HG03060 (cell line): ENCODE results near the gene PNPLA7.
"Not testable (repeated sequence)": the region's sequence is repeated elsewhere in the genome, so short reads cannot be mapped to it uniquely, and the experiment has no call there.

Experiments used
- ATAC-seq: cut with Tn5 transposase; IDR thresholded peaks from one replicate; pipeline ENCODE4 v1.9.1; 2021; ENCODE audit warnings: low read depth, moderate number of reproducible peaks; ENCODE audit not compliant: unreplicated experiment

The PNPLA7 gene

DNA sequence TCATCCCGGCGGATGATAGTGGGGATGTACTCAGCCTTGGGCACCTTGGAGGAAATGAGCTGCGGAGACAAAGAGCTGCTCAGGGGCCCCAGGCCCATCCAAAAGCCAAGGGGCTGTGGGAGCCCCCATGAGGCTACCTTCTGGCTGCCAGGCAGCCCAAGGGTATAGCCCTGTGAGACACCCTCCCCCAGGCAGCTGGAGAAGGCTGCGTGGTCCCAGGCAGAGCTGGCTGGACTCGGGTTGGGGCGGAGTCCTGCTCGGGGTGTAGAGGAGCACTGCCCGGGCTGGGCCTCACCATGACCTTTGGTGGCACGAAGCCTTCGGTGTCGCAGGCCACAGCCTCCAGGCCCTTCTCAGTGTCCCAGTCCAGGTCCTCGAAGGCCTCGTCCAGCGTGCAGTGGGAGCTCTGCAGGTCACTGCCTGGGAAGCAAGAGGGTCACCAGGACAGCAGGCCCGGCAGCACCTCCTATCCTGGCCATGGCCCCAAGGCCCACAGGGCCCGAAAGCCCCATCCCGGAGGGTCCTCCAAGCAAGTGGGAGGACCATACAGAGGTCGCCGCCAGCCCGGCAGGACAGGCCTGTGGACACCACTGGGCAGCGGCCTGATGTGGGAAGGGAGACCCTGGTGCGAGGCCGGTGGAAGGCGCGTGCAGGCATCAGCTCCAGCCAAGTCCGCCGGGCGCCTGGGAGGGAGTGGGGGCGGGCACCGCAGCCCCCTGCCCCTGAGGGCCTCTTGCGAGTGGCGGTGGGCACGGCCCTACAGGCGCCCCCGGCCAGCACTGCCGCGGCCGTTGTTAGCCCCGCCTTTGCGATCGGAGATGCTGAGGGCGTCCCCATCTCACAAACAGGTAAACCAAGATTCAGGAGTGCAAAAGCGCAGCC lies 97.2 kb downstream of the PNPLA7 start:
- no peak for ATAC-seq

DNA sequence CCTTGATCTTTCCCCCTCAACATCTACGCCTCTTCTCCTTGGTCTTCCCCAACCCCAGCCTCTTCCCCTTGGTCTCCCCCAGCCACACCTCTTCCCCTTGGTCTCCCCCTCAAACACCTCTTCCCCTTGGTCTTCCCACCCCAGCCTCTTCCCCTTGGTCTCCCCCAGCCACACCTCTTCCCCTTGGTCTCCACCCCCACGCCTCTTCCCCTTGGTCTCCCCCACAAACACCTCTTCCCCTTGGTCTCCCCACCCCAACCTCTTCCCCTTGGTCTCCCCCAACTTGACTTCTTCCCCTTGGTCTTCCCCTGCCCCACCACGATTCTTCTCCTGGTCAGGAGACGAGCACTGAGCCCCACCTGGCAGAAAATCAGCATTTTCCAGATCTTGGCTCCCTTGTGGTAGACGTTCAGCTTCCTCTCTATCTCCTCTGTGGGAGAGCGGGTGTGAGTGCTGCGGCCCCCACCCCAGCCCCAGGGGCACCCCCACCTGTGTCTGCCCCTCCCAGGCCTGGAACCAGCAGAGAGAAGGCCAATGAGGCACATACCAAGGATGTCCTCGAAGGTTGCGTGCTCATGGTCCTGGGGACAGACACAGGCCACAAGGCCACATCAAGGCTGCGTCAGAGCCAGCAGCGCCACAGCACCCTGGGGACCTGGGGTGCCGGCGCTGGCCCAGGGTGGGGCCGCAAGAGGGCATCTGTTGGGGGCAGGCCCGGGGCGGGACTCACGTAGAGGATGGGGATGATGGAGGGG lies 98.0 kb downstream of the PNPLA7 start:
- ATAC-seq: no peak

DNA sequence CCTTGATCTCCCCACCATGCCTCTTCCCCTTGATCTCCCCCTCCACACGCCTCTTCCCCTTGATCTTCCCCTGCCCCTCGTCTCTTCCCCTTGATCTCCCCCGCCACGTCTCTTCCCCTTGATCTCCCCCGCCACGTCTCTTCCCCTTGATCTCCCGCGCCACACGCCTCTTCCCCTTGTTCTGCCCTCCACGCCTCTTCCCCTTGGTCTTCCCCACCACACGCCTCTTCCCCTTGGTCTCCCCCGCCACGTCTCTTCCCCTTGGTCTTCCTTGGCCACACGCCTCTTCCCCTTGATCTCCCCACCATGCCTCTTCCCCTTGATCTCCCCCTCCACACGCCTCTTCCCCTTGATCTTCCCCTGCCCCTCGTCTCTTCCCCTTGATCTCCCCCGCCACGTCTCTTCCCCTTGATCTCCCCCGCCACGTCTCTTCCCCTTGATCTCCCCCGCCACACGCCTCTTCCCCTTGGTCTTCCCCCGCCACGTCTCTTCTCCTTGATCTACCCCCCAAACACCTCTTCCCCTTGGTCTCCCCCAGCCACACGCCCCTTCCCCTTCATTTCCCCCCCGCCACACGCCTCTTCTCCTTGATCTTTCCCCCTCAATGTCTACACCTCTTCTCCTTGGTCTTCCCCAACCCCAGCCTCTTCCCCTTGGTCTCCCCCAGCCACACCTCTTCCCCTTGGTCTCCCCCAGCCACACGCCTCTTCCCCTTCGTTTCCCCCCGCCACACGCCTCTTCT lies 98.8 kb downstream of the PNPLA7 start:
- not testable (repeated sequence) for ATAC-seq

DNA sequence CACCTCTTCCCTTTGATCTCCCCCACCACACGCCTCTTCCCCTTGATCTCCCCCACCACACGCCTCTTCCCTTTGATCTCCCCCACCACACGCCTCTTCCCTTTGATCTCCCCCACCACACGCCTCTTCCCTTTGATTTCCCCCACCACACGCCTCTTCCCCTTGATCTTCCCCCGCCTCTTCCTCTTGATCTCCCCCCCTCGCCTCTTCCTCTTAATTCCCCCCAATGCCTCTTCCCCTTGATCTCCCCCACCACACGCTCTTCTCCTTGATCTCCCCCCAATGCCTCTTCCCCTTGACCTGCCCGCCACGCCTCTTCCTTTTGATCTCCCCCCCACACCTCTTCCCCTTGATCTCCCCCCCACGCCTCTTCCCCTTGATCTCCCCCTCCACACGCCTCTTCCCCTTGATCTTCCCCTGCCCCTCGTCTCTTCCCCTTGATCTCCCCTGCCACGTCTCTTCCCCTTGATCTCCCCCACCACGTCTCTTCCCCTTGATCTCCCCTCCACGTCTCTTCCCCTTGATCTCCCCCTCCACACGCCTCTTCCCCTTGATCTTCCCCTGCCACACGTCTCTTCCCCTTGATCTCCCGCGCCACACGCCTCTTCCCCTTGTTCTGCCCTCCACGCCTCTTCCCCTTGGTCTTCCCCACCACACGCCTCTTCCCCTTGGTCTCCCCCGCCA lies 99.5 kb downstream of the PNPLA7 start:
- not testable (repeated sequence) for ATAC-seq

DNA sequence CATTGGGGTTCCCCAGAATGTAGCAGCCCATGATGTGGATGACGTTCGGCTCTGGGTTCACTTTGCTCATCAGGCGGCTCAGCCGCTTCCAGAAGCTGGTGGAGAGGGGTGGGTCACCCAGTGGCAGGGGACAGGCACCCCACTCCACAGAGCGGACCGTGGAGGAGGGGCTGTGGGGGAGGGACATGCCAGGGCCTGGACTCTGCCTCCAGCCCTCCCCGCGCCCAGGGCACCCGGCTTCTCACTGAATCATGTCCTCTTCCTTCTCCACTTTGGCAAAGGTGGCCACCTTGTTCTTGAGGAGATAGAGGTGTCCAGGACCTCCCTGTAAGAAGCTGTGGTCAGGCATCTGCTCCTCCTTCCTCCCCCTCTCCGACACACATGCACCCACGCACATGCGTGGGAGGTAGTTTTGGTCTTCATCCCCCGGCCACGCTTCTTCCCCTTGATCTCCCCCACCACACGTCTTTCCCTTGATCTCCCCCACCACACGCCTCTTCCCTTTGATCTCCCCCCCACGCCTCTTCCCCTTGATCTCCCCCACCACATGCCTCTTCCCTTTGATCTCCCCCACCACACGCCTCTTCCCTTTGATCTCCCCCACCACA lies 100.2 kb downstream of the PNPLA7 start:
- ATAC-seq: no peak

DNA sequence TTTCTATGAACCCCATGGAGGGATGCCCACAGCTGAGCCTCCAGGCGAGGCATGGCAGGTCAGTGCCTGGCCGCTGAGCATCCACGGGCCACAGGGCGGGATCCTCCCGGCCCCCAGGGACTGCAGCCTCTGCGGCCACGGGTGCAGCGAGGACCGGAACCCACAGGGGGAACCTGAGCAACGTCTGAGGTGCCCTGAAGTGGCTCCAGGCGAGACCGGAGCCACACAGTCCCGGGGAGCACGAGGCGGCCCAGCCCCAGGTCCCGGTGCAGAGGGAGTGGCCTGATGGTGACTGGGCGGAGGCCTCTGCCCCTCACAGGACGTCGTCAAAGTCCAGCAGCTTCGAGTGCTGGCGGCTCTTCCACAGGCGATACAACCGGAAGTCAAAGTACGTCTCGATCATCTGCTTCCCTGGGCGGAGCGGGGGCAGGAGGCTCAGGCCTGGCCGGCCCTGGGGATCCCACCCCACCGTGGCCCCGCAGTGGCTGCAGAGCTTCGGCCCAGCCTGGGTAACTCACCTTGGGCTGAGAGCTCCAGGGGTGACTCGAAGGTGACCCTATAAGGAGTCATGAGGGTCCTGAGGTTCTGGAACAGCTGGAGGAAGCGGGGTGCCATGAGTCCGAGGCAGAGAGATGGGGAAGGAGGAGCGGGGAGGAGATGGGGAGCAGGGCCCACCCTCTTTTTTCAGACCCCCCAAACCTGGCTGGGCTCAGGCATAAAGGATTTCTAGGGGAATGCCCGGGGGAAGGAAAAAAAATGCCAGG lies 100.9 kb downstream of the PNPLA7 start:
- no peak for ATAC-seq

DNA sequence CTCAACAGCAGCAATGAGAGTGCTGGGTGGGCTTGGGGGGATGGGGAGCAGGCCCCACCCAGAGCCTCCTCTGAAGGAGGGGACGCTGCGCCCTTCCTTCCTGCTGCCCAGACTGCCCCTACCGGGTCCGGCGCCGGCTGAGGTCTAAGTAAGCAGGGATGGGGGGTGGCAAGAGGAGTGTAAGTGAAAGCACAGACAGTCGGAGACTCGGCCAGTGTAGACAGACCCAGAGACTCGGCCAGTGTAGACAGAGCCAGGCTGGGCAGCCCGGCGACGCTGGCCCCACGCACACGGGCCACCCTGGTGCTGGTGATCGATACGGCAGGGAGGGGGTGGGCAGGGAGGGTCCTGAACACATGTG lies 101.6 kb downstream of the PNPLA7 start:
- no peak for ATAC-seq

DNA sequence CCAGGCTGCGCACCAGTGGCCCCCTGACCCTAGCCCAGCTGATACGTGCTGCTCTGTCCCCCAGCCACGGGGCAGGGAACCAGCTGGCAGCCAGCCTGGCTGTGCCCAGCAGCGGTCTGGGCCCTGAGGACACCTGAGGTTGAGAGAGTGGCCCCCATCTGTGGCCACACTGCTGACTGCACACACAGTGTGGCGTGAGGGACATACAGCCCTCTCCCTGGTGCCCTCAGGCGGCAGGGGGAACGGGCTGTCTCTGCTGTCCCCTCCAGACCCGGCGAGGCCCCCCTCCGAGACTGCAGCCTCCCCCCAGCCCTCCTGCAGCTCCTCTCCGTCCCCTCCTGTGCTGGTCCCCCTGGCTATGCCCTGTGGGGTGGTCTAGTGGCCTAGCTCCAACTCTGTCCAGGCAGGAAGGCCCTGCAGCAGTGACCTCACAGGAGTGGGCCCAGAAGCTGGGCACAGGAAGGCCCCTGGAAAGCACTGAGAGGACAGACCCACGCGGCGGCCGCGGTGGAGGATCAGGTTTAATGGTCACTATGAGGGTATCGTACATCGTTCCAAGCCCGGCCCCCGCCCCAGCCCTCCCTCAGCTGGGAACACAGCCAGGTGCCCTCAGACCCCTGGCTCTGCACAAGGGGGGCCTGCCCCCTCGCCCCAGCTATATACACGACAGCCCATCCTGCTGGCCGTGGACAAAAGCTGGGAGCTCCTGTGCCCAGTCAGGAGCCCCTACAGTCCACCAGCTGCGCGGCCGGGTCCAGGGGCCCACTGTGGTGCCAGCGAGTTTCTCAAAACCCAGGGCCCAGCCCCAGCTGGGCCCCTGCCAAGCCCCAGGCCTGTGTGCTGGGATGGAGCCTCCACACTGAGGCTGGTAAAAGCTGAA lies 102.2 kb downstream of the PNPLA7 start:
- ATAC-seq: no peak

DNA sequence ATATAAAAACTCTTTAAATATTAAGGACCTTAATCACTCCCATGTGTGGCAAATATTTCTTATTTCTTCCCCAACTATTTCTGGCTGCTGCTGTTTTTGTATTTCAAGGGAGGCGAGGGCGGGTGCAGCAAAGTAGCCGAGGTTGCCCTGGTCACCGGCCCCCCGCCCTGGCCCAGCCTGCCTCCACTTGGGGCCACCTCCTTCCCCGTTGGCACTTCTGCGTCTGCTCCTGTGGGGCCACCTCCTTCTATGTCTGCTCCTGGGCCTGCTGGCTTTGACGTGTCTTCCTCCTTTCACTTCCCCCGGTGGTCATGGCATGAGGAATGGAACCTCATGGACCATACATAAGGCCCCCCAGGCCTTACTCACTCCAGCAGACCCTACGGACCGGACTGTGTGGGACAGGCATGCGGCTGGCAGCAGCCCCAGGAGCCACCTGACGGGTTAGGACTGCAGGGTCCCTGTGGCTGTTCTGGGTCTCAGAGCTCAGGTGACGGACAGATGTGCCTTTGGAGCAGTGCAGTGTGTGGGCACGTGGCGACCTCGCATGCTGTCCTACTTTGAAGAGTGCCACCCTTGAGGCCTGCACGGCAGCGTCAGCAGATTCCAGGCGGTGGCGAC lies 103.2 kb downstream of the PNPLA7 start:
- no peak for ATAC-seq

DNA sequence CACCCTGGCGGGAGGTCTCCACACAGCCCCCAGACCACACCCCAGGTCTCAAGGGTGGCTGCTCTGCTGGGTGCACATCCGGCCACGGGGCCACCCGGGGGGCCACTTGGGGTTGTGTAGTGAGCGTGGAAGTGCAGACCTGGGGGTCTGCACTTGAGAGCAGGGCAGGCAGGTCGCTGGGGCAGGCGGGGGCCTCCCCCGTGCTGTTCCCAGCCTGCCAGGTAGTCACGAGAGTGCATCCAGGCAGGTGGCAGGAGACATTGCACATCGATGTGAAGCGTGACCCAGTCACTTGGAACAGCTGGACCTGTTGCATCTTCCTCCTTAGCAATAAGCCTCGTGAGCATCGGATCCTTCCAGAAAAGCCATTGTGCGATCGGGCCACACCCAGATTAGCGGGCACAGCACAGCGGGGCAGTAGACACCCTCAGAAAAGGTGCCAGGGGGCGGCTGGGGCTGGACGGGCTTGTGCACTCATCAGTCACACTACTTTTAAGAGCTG lies 104.2 kb downstream of the PNPLA7 start:
- no peak for ATAC-seq

DNA sequence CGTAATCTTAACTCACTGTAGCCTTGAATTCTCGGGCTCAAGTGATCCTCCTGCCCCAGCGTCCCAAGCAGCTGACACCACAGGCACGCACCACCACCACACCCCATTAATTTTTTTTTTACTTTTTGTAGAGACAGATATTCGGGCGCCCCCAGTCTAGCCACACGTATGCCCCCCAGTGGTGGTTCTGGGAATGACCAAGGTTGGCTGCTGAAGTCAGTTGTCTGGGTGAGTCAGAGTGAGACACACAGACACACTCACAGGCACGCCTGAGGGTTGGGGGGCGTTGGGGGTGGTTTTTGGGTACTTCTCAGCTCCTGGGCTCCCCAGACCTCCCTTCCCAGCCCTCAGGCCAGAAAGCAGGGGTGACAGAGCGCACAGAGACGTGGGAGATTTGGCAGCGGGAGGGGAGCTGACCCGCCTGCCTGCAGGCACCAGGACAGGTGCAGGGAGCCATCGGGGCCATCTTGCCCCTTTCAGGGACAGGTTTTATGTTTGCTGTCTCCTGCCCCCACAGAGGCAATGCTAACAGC lies 104.9 kb downstream of the PNPLA7 start:
- ATAC-seq: no peak

DNA sequence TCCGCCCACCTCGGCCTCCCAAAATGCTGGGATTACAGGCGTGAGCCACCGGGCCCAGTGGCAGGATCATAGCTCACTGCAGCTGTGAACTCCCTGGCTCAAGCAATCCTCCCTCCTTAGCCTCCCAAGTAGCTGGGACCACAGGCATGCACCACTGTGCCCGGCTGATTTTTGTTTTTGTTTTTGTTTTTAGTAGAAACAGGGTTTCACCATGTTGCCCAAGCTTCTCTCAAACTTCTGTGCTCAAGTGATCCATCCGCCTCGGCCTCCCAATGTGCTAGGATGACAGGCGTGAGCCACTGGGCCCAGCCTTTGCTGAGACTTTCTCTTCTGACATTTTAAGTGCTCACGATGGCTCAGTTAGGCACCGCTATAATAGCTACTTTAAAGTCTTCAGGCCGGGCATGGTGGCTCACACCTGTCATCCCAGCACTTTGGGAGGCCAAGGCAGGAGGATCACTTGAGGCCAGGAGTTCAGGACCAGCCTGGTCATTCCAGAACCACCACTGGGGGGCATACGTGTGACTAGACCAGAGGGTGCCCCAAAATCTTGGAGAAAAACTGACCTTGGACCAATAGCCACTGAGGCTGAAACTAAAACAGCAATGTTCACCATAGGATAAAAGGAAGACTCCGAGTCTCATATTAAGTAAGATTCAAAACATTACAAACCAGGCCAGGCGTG lies 106.0 kb downstream of the PNPLA7 start:
- ATAC-seq: no peak

DNA sequence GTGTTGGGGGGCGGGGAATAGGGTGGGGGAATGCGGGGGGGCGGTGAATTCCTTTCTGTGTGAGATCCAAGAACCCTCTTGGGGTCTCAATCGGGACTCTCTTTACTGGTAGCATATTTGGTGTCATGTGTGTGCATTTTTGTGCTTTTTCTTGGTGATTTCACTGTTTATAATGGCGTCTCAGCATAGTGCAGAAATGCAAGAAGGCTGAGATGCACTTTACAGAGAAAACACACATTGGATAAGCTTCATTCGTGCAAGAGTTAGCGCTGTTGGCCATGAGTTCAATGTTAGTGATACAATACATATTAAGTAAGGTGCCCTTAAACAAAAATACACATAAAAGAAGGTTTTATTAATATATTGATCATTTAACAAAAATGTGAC lies 108.3 kb downstream of the PNPLA7 start:
- ATAC-seq: no peak

DNA sequence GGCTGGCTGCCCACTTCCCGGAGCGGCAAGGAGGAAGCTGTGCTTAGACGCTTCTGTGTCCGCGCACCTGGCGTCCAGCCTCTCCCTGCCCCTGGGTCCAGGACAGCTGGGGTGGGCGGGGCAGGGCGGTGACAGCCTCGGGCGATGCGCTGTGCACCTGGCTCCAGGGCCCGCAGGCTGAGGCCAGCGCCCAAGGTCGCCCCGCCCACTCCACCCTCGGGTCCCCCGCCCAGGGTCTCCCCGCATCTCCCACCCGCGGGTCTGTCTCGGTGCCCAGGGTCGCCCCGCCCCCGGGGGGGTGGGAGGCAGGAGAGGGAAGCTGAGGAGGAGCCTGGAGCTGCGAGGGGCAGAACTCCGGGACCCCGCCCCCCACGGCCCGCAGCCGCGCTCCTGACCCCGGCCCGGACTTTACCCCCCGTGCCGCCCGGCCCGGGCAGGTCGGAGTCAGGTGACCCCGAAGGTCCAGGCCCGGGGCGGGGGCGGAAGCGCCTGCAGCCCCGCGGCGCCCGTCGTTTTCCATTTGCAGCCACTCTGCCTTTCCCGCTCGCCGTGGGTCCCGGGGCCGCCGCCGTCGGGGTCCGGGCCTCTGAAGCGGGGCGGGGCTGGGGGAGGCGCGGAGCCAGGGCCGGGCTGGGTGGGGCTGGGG lies 108.8 kb downstream of the PNPLA7 start, which contains the start of gene ENTPD8:
TSS of gene ENTPD8 (minus strand) at position 69 of the 646 bp plus-strand sequence. CDS start 3,072 bp downstream, outside the sequence.
- no peak for ATAC-seq

DNA sequence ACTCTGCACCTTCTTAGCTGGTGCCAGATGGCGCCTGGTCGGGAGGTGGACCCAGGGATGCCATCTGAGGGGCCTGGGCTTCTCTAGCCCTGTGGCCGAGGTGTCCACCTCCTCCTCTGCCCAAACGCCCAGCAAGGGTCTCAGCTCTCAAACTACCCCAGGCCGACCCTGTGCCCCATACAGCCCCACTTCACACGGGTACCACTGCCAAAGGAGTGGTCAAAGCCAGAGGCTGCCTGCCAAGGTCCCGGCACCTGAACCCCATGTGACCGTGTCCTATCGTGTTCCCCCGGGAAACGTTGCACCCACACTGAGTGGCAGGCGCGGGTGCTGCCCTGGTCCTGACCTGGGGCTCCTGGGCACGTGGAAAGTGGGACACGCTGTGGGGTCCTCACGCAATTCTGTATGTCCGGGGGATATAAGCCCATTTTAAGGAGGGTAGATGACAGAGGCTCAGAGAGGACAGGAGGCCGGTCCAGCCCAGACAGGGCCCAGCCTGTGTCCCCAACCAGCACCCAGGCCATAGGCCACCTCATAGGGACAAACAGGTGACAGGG lies 111.0 kb downstream of the PNPLA7 start:
- no peak for ATAC-seq

DNA sequence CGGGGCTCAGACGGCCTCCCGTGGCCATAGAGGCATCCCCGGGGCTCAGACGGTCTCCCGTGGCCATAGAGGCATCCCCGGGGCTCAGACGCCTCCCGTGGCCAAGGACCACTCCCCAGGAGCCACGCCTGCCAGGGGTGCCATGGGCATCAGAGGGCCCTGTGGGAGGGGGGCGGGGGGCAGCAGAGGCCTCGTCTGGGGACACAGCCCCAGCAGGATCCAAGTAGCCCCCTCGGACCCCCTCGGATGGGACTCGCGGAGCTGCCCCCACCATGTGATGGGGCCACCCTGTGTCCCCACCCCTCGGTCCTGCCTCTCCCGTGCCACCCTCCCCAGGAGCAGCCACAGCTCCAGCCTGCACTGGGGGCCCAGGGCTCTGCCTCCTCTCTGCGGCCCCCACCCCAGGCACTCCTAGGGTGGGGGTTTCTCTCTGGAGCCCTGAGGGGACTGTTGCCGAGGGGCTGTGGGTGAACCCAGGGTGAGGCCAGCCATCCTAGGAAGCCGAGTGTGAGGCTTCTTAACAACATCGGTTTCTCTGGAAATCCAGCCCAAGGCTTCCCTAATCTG lies 111.5 kb downstream of the PNPLA7 start:
- ATAC-seq: no peak
